K562 (cell line): ENCODE data around the gene STRN3. TPM values are rescaled to one million over a fixed set of nuclear protein-coding genes. Genes with fewer than 3 reads are reported as not detected.

Source experiments
- ATAC-seq: fragments of 200-7000 bp; cut with Tn5 transposase; 3 replicates; pipeline ENCODE4 v1.9.1; 2020; ENCODE audit warnings: moderate library complexity
- BruUV-seq: library from RNA; stranded (reverse); fragments of 400-500 nt; replicated peaks from 2 replicates; lab custom pipeline; 2021; lab: Mats Ljungman, UMichigan
- CTCF ChIA-PET: fragments of 300-600 bp; formaldehyde crosslinking; extraction: SDS; loops from one replicate; lab custom pipeline; 2021; ENCODE audit warnings: low intra/inter-chr PET ratio; lab: Yijun Ruan, JAX
- POLR2A ChIA-PET: fragments of 300-600, 350-650 bp; sonication (Branson Sonifier 250); formaldehyde crosslinking; extraction: SDS; loops from one replicate; lab custom pipeline; 2021; ENCODE audit warnings: antibody characterized with exemption, inconsistent platforms; lab: Yijun Ruan, JAX
- DNase-seq, 4 experiments: peaks; one replicate each; pipeline versions ENCODE4 v3.0.0 to v3.0.0-alpha.2; 2011 to 2018; ENCODE audit warnings: low spot score in 3 of 4, mixed read lengths in 3 of 4; ENCODE audit errors: extremely low read depth in 1 of 4
- FAIRE-seq: peaks from 2 replicates; lab custom pipeline; 2011; peaks lifted over from hg19 to GRCh38; lab: Jason Lieb, UNC
- H2AFZ ChIP-seq: 2 replicates; pipeline ENCODE4 v1.6.0; 2011; ENCODE audit warnings: low read depth, low read length, control low read depth, inconsistent platforms
- H3K27ac ChIP-seq: fragments of 200-600 bp; 3 replicates; pipeline ENCODE4 v1.8.0; 2011; ENCODE audit warnings: low read depth, mild to moderate bottlenecking, control low read depth, inconsistent platforms, low read length, moderate library complexity, mixed read lengths; ENCODE audit errors: extremely low read depth
- H3K27me3 ChIP-seq, 2 experiments: fragments of 300-600 bp in 1 of 2; 2 replicates in 1 of 2; 3 replicates in 1 of 2; pipeline versions ENCODE4 v1.6.0 to v1.8.0; 2011; ENCODE audit warnings: inconsistent platforms in 2 of 2, low read length in 2 of 2, mild to moderate bottlenecking in 1 of 2, mixed read lengths in 1 of 2, moderate library complexity in 1 of 2; ENCODE audit not compliant: control insufficient read depth in 2 of 2, insufficient read depth in 2 of 2
- H3K36me3 ChIP-seq: fragments of 300-600 bp; 3 replicates; pipeline ENCODE4 v1.8.0; 2011; ENCODE audit warnings: mild to moderate bottlenecking, low read length, inconsistent platforms; ENCODE audit not compliant: control insufficient read depth, insufficient read depth
- H3K4me1 ChIP-seq, 2 experiments: fragments of 200-600 bp in 1 of 2; replicated peaks in 1 of 2; 2 replicates in 1 of 2; 3 replicates in 1 of 2; pipeline versions ENCODE4 v1.5.1 to v1.8.0; 2011; ENCODE audit warnings: inconsistent platforms in 2 of 2, low read length in 2 of 2, mild to moderate bottlenecking in 1 of 2, mixed read lengths in 1 of 2, moderate library complexity in 1 of 2; ENCODE audit not compliant: control insufficient read depth in 2 of 2, insufficient read depth in 2 of 2
- H3K4me2 ChIP-seq: 2 replicates; pipeline ENCODE4 v1.6.1; 2011; ENCODE audit warnings: low read length, control low read depth, inconsistent platforms, mixed read lengths; ENCODE audit not compliant: insufficient read depth
- H3K4me3 ChIP-seq: fragments of 200-600 bp; sonication (generic), shearing (Covaris generic); 2 replicates; pipeline ENCODE4 v1.5.1; 2016; ENCODE audit warnings: control low read depth, inconsistent platforms
- H3K79me2 ChIP-seq: fragments of 200-600 bp; 3 replicates; pipeline ENCODE4 v1.8.0; 2011; ENCODE audit warnings: low read length, inconsistent platforms; ENCODE audit not compliant: control insufficient read depth, insufficient read depth
- H3K9ac ChIP-seq, 2 experiments: 2 replicates each; pipeline versions ENCODE4 v1.6.0 to v1.6.1; 2011; ENCODE audit warnings: low read depth in 2 of 2, low read length in 2 of 2, control low read depth in 1 of 2, inconsistent platforms in 1 of 2, mild to moderate bottlenecking in 1 of 2, mixed read lengths in 1 of 2; ENCODE audit not compliant: insufficient read depth in 1 of 2
- H3K9me1 ChIP-seq: one replicate; pipeline ENCODE4 v1.6.0; 2011; ENCODE audit warnings: inconsistent platforms, mild to moderate bottlenecking, low read length, moderate library complexity; ENCODE audit not compliant: control insufficient read depth, insufficient read depth
- H3K9me3 ChIP-seq: replicated peaks from 2 replicates; pipeline ENCODE4 v1.5.1; 2011; ENCODE audit warnings: low read depth, low read length, inconsistent platforms; ENCODE audit not compliant: control insufficient read depth, insufficient read depth
- H4K20me1 ChIP-seq: replicated peaks from 2 replicates; pipeline ENCODE4 v1.6.1; 2011; ENCODE audit warnings: low read length, inconsistent platforms, mixed read lengths; ENCODE audit not compliant: control insufficient read depth, insufficient read depth
- ARID3B ChIP-seq: fragments of 250-450 bp; sonication (Bioruptor Pico); IDR thresholded peaks from 2 replicates; pipeline ENCODE4 v1.4.0; 2020; ENCODE audit warnings: borderline replicate concordance
- BCL6 ChIP-seq: fragments of 250-450 bp; sonication (Bioruptor Pico); IDR thresholded peaks from 2 replicates; pipeline ENCODE4 v1.4.0; 2020
- HMGXB4 ChIP-seq: sonication (generic); formaldehyde crosslinking; IDR thresholded peaks from 2 replicates; pipeline ENCODE4 v1.8.1; 2023; ENCODE audit warnings: mild to moderate bottlenecking, missing genetic modification reagents
- HSF4 ChIP-seq: fragments of 250-450 bp; sonication (Bioruptor Pico); IDR thresholded peaks from 2 replicates; pipeline ENCODE4 v2.1.2; 2022; ENCODE audit warnings: mild to moderate bottlenecking, moderate library complexity, borderline replicate concordance
- MTA1 ChIP-seq: fragments of 450-650 bp; IDR thresholded peaks from 2 replicates; pipeline ENCODE4 v1.6.1; 2017; ENCODE audit warnings: borderline replicate concordance
- NFIX ChIP-seq: fragments of 250-450 bp; sonication (Bioruptor Pico); IDR thresholded peaks from 2 replicates; pipeline ENCODE4 v1.4.0; 2020; ENCODE audit warnings: low read depth, mild to moderate bottlenecking, moderate library complexity
- RAD21 ChIP-seq, 2 experiments: fragments of 250-450 bp in 1 of 2; fragments of 450-650 bp in 1 of 2; sonication (Bioruptor Pico) in 1 of 2; formaldehyde crosslinking in 1 of 2; IDR thresholded peaks in 1 of 2; conservative IDR thresholded peaks in 1 of 2; 2 replicates each; pipeline versions ENCODE4 v1.4.0 to v1.8.0; 2020 to 2022; ENCODE audit warnings: mild to moderate bottlenecking in 2 of 2, moderate library complexity in 1 of 2
- SMAD1 ChIP-seq: fragments of 150-350 bp; IDR thresholded peaks from 2 replicates; pipeline ENCODE4 v1.6.1; 2014; ENCODE audit warnings: low read length, low read depth; ENCODE audit not compliant: partially characterized antibody
- ZNF232 ChIP-seq: sonication (generic); formaldehyde crosslinking; IDR thresholded peaks from 2 replicates; pipeline ENCODE4 v1.8.0; 2022; ENCODE audit warnings: mild to moderate bottlenecking, missing genetic modification reagents
- ZNF431 ChIP-seq: sonication (generic); formaldehyde crosslinking; IDR thresholded peaks from 2 replicates; pipeline ENCODE4 v1.8.0; 2022; ENCODE audit warnings: mild to moderate bottlenecking, missing genetic modification reagents
- ZNF518B ChIP-seq: fragments of 250-450 bp; sonication (Bioruptor Pico); IDR thresholded peaks from 2 replicates; pipeline ENCODE4 v1.5.0; 2021; ENCODE audit warnings: mild to moderate bottlenecking, moderate library complexity
- ZNF696 ChIP-seq: fragments of 250-450 bp; sonication (Bioruptor Pico); conservative IDR thresholded peaks from 2 replicates; pipeline ENCODE4 v1.4.0; 2020; ENCODE audit warnings: mild to moderate bottlenecking, moderate library complexity
- ZNF764 ChIP-seq: fragments of 250-450 bp; sonication (Bioruptor Pico); IDR thresholded peaks from 2 replicates; pipeline ENCODE4 v1.4.0; 2020; ENCODE audit warnings: low read depth, mild to moderate bottlenecking, moderate library complexity
- WGBS: fragments of 100-300 bp; shearing (Covaris generic); methylation state at CpG from one replicate; pipeline ENCODE4 v1.1.6; 2016; ENCODE audit warnings: low coverage, mixed read lengths; ENCODE audit not compliant: insufficient coverage; ENCODE audit errors: missing lambda C conversion rate; 5-methylcytosine and 5-hydroxymethylcytosine counted together
- in situ Hi-C: fragments of 300-500 bp; cut with MboI; formaldehyde crosslinking; loops from 4 replicates; pipeline ENCODE4 v1.15.0; 2018; ENCODE audit warnings: inconsistent platforms, mixed read lengths
- intact Hi-C: fragments of 100-400 bp; cut with micrococcal nuclease; formaldehyde crosslinking; loops from 2 replicates; pipeline ENCODE4 v1.14.2; 2022
- polyA plus RNA-seq, 8 experiments: library from polyadenylated mRNA; depleted of rRNA in 4 of 8; stranded (reverse) in 5 of 8; unstranded in 3 of 8; fragments of >200 nt; fragmentation: Nextera tagmentation in 2 of 8; fragmentation: Illumina TruSeq in 1 of 8; extraction: Ambion mirVana in 2 of 8; extraction: Trizol in 1 of 8; gene quantifications; 2 replicates each; pipeline versions ENCODE4 v1.2.1 to v1.2.3, GENCODE V29; 2011 to 2014; ENCODE audit warnings: inconsistent platforms in 1 of 8, missing spikeins in 1 of 8
- total RNA-seq, 7 experiments: library from RNA; depleted of rRNA in 6 of 7; stranded (reverse); fragments of >200 nt in 6 of 7; fragmentation: Illumina TruSeq in 2 of 7; extraction: Trizol in 2 of 7; gene quantifications; 2 replicates each; pipeline versions ENCODE4 v1.2.1 to v1.2.3, GENCODE V29; 2011 to 2021; ENCODE audit warnings: low replicate concordance in 1 of 7
- TF ChIP-seq, protein P1 (sequence below): fragments of 450-650 bp; IDR thresholded peaks from 2 replicates; pipeline ENCODE4 v1.7.0; 2016; ENCODE audit warnings: borderline replicate concordance

STRN3 gene
- total and polyA plus RNA-seq, 9 of the 15 experiments (the other 6 are each of a cell fraction or from before 2014, with no cell fraction given): 5.9 to 29.1 (median 16.0) TPM

DNA sequence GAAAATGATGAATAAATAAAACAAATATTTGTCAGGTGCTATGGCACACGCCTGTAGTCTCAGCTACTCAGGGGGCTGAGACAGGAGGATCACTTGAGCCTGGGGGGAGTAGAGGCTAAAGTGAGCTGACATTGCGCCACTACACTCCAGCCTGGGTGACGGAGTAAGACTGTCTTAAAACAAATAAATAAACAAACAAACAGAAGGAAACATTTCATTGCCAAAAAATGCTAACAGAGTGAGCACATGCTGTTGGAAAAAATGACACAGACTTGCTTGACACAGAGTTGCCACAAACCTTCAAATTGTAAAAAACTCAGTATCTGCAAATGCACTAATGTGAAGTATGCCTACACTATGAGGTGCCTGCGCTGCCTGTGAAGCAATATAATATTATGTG, 51.6 kb downstream of the STRN3 start:
- Histone ChIP-seq H3K4me3 (no peak overlapping the region), H3K9me3 (no peaks in the 10 kb centered on the region), H3K4me1 (no peaks in the 10 kb centered on the region; a peak in 2 of 5 replicates), H3K9me1 (no peaks in the 10 kb centered on the region), H3K27ac (no peak overlapping the region), H3K79me2 (peaks cover 98% of the 10 kb centered on the region), H4K20me1 (no peaks in the 10 kb centered on the region; the same call in 1 of the 2 replicates), H3K36me3 (no peaks in the 10 kb centered on the region; the same call in 2 of the 3 replicates), H3K9ac (no peak overlapping the region), H3K4me2 (no peak overlapping the region), H3K27me3 (no peaks in the 10 kb centered on the region), H2AFZ (no peak overlapping the region)
- intact Hi-C loops: no loop called here
- WGBS: 92% methylated on average over 4 of the region's 4 CpGs
- DNase-seq: no peak
- CTCF ChIA-PET: no interaction called here
- no peak for ATAC-seq
- FAIRE-seq: no peak
- POLR2A ChIA-PET: no interaction called here
- no TSS peak for BruUV-seq
- in situ Hi-C loops: no loop called here
- TF ChIP-seq ZNF764 (CRISPR knock-in tag): no peak
- TF ChIP-seq RAD21 (CRISPR knock-in tag; conservative IDR thresholded peaks at IDR 0.05 in 1 of 2, IDR thresholded peaks at IDR 0.05 in 1 of 2): no peak
- no peak for TF ChIP-seq ZNF696
- TF ChIP-seq HSF4 (CRISPR knock-in tag): no peak
- TF ChIP-seq ZNF431 (CRISPR knock-in tag): no peak
- TF ChIP-seq BCL6: no peak
- TF ChIP-seq, protein P1, sequence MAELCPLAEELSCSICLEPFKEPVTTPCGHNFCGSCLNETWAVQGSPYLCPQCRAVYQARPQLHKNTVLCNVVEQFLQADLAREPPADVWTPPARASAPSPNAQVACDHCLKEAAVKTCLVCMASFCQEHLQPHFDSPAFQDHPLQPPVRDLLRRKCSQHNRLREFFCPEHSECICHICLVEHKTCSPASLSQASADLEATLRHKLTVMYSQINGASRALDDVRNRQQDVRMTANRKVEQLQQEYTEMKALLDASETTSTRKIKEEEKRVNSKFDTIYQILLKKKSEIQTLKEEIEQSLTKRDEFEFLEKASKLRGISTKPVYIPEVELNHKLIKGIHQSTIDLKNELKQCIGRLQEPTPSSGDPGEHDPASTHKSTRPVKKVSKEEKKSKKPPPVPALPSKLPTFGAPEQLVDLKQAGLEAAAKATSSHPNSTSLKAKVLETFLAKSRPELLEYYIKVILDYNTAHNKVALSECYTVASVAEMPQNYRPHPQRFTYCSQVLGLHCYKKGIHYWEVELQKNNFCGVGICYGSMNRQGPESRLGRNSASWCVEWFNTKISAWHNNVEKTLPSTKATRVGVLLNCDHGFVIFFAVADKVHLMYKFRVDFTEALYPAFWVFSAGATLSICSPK: no peak
- no peak for TF ChIP-seq ARID3B (CRISPR knock-in tag)
- no peak for TF ChIP-seq MTA1
- no peak for TF ChIP-seq ZNF518B (CRISPR knock-in tag)
- TF ChIP-seq SMAD1: no peak
- no peak for TF ChIP-seq HMGXB4 (CRISPR knock-in tag)
- no peak for TF ChIP-seq ZNF232
- no peak for TF ChIP-seq NFIX (CRISPR knock-in tag)
